BLaER1 treated with 17β-estradiol and CSF1 and Interleukin-3, amounts not matched to agents 10 nM and 100 nM (cell line): ENCODE measurements around the gene PNN.
A peak's percentile ranks its signal among the peaks of the same experiment; 100 is the strongest.
"Not testable (repeated sequence)": the region's sequence is repeated elsewhere in the genome, so short reads cannot be mapped to it uniquely, and the experiment has no call there.

Source experiments
- H3K27ac ChIP-seq, 11 experiments: shearing (Covaris generic); formaldehyde crosslinking; 2 replicates each; pipeline ENCODE4 v1.8.1; 2022
- H3K27me3 ChIP-seq, 11 experiments: shearing (Covaris generic); formaldehyde crosslinking; 2 replicates each; pipeline ENCODE4 v1.8.1; 2022
- H3K36me3 ChIP-seq, 11 experiments: shearing (Covaris generic); formaldehyde crosslinking; 2 replicates each; pipeline ENCODE4 v1.8.1; 2022
- H3K4me1 ChIP-seq, 10 experiments: shearing (Covaris generic); formaldehyde crosslinking; 2 replicates each; pipeline ENCODE4 v1.8.1; 2022
- H3K4me2 ChIP-seq, 11 experiments: shearing (Covaris generic); formaldehyde crosslinking; 2 replicates each; pipeline ENCODE4 v1.8.1; 2022
- H3K4me3 ChIP-seq, 10 experiments: shearing (Covaris generic); formaldehyde crosslinking; 2 replicates each; pipeline ENCODE4 v1.8.1; 2022
- H3K9ac ChIP-seq, 11 experiments: shearing (Covaris generic); formaldehyde crosslinking; 2 replicates each; pipeline ENCODE4 v1.8.1; 2022
- H3K9me3 ChIP-seq, 11 experiments: shearing (Covaris generic); formaldehyde crosslinking; replicated peaks in 1 of 11; 2 replicates each; pipeline ENCODE4 v1.8.1; 2022
- H4K20me1 ChIP-seq, 11 experiments: shearing (Covaris generic); formaldehyde crosslinking; 2 replicates each; pipeline ENCODE4 v1.8.1; 2022
- Cebpa-rat ChIP-seq, 11 experiments: shearing (Covaris generic); IDR thresholded peaks; 2 replicates each; pipeline ENCODE4 v1.8.1; 2022

Gene PNN

GRCh38 chr14:39157491-39157890 lies 17.6 kb upstream of the PNN start:
- Histone ChIP-seq H3K4me3 (no peak overlapping the region), H3K4me2 (no peak overlapping the region)

GRCh38 chr14:39158222-39158858 lies 16.7 kb upstream of the PNN start:
- Histone ChIP-seq H3K36me3 (peaks cover 60 to 98% (median 84%) of the 10 kb centered on the region in 11 experiments), H3K4me3 (no peak overlapping the region), H3K4me1 (no peaks in the 10 kb centered on the region; a peak in 1 of 20 replicates), H3K9me3 (no peaks in the 10 kb centered on the region), H4K20me1 (peaks cover 0 to 23% (median 7%) of the 10 kb centered on the region in 11 experiments; a peak in 10 of 22 replicates), H3K27ac (no peak overlapping the region), H3K4me2 (no peak overlapping the region), H3K27me3 (no peaks in the 10 kb centered on the region), H3K9ac (no peak overlapping the region)
- TF ChIP-seq Cebpa-rat (IDR thresholded peaks at IDR 0.05) = no peak

More at GRCh38 chr14:39157491-39157890, 17.6 kb upstream of the PNN start:
- H3K27ac ChIP-seq = no peak overlapping the region
- H3K4me1 ChIP-seq = no peaks in the 10 kb centered on the region; a peak in 1 of 20 replicates
- H3K9ac ChIP-seq = no peak overlapping the region
- H4K20me1 ChIP-seq = peaks cover 0 to 23% (median 7%) of the 10 kb centered on the region in 11 experiments; a peak in 10 of 22 replicates
- H3K27me3 ChIP-seq = no peaks in the 10 kb centered on the region
- H3K9me3 ChIP-seq = no peaks in the 10 kb centered on the region
- peaks cover 59 to 98% (median 84%) of the 10 kb centered on the region in 11 experiments for H3K36me3 ChIP-seq
- TF ChIP-seq Cebpa-rat (IDR thresholded peaks at IDR 0.05) = no peak

GRCh38 chr14:39160494-39160893 lies 14.6 kb upstream of the PNN start:
- Histone ChIP-seq H3K27ac (no peak overlapping the region), H3K4me2 (no peak overlapping the region), H3K4me3 (no peak overlapping the region), H4K20me1 (peaks cover 0 to 24% (median 7%) of the 10 kb centered on the region in 11 experiments; a peak in 10 of 22 replicates), H3K9ac (no peak overlapping the region), H3K4me1 (peaks cover 0 to 2% (median 0%) of the 10 kb centered on the region in 10 experiments; a peak in 1 of 20 replicates), H3K27me3 (no peaks in the 10 kb centered on the region), H3K9me3 (no peaks in the 10 kb centered on the region), H3K36me3 (peaks cover 56 to 98% (median 84%) of the 10 kb centered on the region in 11 experiments)
- no peak for TF ChIP-seq Cebpa-rat (IDR thresholded peaks at IDR 0.05)

GRCh38 chr14:39167797-39168320 lies 7.2 kb upstream of the PNN start:
- H3K27me3 ChIP-seq, H3K27ac ChIP-seq, H4K20me1 ChIP-seq, H3K9me3 ChIP-seq: not testable (repeated sequence)
- Histone ChIP-seq H3K36me3 (peaks cover 22 to 41% (median 35%) of the 10 kb centered on the region in 11 experiments), H3K9ac (peak overlapping the region in 6 of 11 experiments; percentile 88 to 97 (median 94); a peak in 4 of 22 replicates), H3K4me1 (peaks cover 28 to 49% (median 32%) of the 10 kb centered on the region in 10 experiments), H3K4me3 (peak overlapping the region in 5 of 10 experiments; percentile 81 to 86 (median 83); a peak in 6 of 20 replicates), H3K4me2 (peak overlapping the region; percentile 80 to 96 (median 85))

- peak overlapping the region in 4 of 11 experiments; percentile 9 to 96 (median 90); a peak in 3 of 22 replicates for H3K27ac ChIP-seq
- no peaks in the 10 kb centered on the region for H3K9me3 ChIP-seq
- H3K9ac ChIP-seq = peak overlapping the region; percentile 82 to 97 (median 93); a peak in 18 of 22 replicates
- H3K4me3 ChIP-seq = peak overlapping the region; percentile 71 to 92 (median 82); a peak in 19 of 20 replicates
- H3K4me2 ChIP-seq = peak overlapping the region; percentile 80 to 96 (median 85)
- H3K36me3 ChIP-seq = peaks cover 17 to 34% (median 28%) of the 10 kb centered on the region in 11 experiments; a peak in 21 of 22 replicates
- TF ChIP-seq Cebpa-rat (IDR thresholded peaks at IDR 0.05) = no peak
- H4K20me1 ChIP-seq = peaks cover 0 to 9% (median 0%) of the 10 kb centered on the region in 11 experiments; a peak in 4 of 22 replicates
- no peaks in the 10 kb centered on the region for H3K27me3 ChIP-seq
- H3K4me1 ChIP-seq = peaks cover 28 to 49% (median 33%) of the 10 kb centered on the region in 10 experiments
Observed at GRCh38 chr14:39168591-39168990, 6.5 kb upstream of the PNN start.

- H4K20me1 ChIP-seq = peaks cover 0 to 9% (median 0%) of the 10 kb centered on the region in 11 experiments; a peak in 4 of 22 replicates
- H3K4me1 ChIP-seq = peaks cover 36 to 57% (median 42%) of the 10 kb centered on the region in 10 experiments
- peak overlapping the region; percentile 80 to 96 (median 85) for H3K4me2 ChIP-seq
- peak overlapping the region; percentile 86 to 97 (median 93) for H3K27ac ChIP-seq
- no peaks in the 10 kb centered on the region for H3K27me3 ChIP-seq
- TF ChIP-seq Cebpa-rat (IDR thresholded peaks at IDR 0.05) = no peak
- peak overlapping the region; percentile 71 to 92 (median 82) for H3K4me3 ChIP-seq
- H3K36me3 ChIP-seq = peaks cover 8 to 24% (median 20%) of the 10 kb centered on the region in 11 experiments; a peak in 21 of 22 replicates
- peak overlapping the region; percentile 82 to 97 (median 93) for H3K9ac ChIP-seq
- H3K9me3 ChIP-seq = no peaks in the 10 kb centered on the region
Observed at GRCh38 chr14:39169541-39169900, 5.5 kb upstream of the PNN start.

GRCh38 chr14:39173198-39173597 lies 1.9 kb upstream of the PNN start:
- no peak overlapping the region for H3K27ac ChIP-seq
- no peak overlapping the region for H3K4me3 ChIP-seq
- H3K4me2 ChIP-seq = no peak overlapping the region

GRCh38 chr14:39175445-39176262 lies 600 bp downstream of the PNN start:
- peak overlapping the region; percentile 75 to 100 (median 90) for H3K4me3 ChIP-seq
- TF ChIP-seq Cebpa-rat (IDR thresholded peaks at IDR 0.05) = no peak

More at GRCh38 chr14:39173198-39173597, 1.9 kb upstream of the PNN start:
- no peak for TF ChIP-seq Cebpa-rat (IDR thresholded peaks at IDR 0.05)
- Histone ChIP-seq H3K36me3 (peaks cover 20 to 26% (median 22%) of the 10 kb centered on the region in 11 experiments), H3K4me1 (peaks cover 42 to 54% (median 47%) of the 10 kb centered on the region in 10 experiments), H3K27me3 (no peaks in the 10 kb centered on the region), H3K9me3 (no peaks in the 10 kb centered on the region), H3K9ac (no peak overlapping the region), H4K20me1 (peaks cover 12 to 31% (median 26%) of the 10 kb centered on the region in 11 experiments; a peak in 20 of 22 replicates)

More at GRCh38 chr14:39175445-39176262, 600 bp downstream of the PNN start:
- H3K27me3 ChIP-seq = no peaks in the 10 kb centered on the region
- H3K4me2 ChIP-seq = peak overlapping the region; percentile 64 to 90 (median 83)
- H3K4me1 ChIP-seq = peaks cover 35 to 66% (median 54%) of the 10 kb centered on the region in 10 experiments
- peaks cover 19 to 55% (median 51%) of the 10 kb centered on the region in 11 experiments; a peak in 20 of 22 replicates for H4K20me1 ChIP-seq
- H3K27ac ChIP-seq = peak overlapping the region; percentile 78 to 99 (median 98)
- H3K36me3 ChIP-seq = peaks cover 44 to 51% (median 47%) of the 10 kb centered on the region in 11 experiments
- no peaks in the 10 kb centered on the region for H3K9me3 ChIP-seq
- H3K9ac ChIP-seq = peak overlapping the region; percentile 93 to 100 (median 98)
